Erythroblast (primary cell): ENCODE results near the gene EVA1C.
"Not testable (repeated sequence)": the region's sequence is repeated elsewhere in the genome, so short reads cannot be mapped to it uniquely, and the experiment has no call there.

ENCODE experiments used
- GATA1 ChIP-seq: IDR thresholded peaks from 2 replicates; pipeline ENCODE4 v1.6.1; 2011; ENCODE audit warnings: low read depth, mild to moderate bottlenecking, control low read depth, low read length, moderate library complexity
- POLR2A ChIP-seq: IDR thresholded peaks from 2 replicates; pipeline ENCODE4 v1.6.1; 2011; ENCODE audit warnings: mild to moderate bottlenecking, low read length

DNA sequence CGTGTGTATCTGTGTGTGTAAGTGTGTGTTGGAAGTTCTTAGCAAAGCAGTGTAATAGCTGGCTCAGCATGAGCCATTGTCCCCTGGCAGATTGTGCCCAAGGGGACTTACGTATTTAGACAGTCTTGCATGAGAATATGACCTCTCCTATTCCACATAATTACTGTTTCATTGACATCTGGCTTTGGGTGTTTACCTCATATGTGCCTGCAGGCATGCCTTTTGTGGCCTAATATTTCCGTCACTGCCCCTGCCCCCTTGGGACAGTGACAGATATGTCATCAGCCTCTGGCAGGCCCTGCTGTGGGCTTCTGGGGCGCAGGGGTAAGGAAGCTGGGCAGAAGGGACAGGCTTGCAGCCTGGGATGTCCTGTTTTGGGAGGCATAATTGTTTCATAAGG is 95.5 kb downstream of the EVA1C start:
- TF ChIP-seq POLR2A, GATA1: not testable (repeated sequence)
